Body of pancreas (tissue), 4 donors: ENCODE measurements around the gene DTNA.

Experiments used
- POLR2A ChIP-seq, 3 donors: fragments of 450-650 bp; IDR thresholded peaks; one replicate each; pipeline ENCODE4 v1.6.1; 2016; ENCODE audit warnings: antibody characterized with exemption in 3 of 3, mild to moderate bottlenecking in 2 of 3
- TF ChIP-seq, protein P1 (sequence below), 7 experiments: fragments of 450-650 bp in 4 of 7; fragments of 200-600 bp in 3 of 7; sonication (generic) in 3 of 7; IDR thresholded peaks; one replicate each; pipeline ENCODE4 v1.5.1; 2016 to 2019; ENCODE audit warnings: antibody characterized with exemption in 7 of 7

DNA sequence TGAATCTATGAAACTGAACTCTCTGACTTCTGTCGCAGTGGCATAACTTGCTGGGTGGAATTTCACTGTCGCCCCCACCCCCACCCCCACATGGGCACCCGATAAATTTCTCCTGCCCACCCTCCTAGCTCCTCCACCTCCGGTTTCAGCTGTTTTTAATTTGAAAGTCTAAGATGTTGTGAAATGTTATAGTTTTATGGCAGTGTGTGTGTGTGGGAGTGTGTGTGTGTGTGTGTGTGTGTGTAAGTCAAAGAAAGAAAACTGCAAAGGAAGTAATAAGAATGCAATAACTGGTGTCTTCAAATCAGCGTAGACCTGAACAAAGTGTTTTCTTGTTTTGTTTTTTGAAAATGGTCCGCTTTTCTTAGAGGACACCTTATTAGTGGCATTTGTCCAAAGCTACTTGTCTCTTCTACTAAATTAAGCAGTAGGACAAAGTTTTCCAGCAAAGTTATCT, 388 bp downstream of the DTNA start:
- TF ChIP-seq POLR2A (IDR thresholded peaks at IDR 0.05) = no peak
- TF ChIP-seq, protein P1, sequence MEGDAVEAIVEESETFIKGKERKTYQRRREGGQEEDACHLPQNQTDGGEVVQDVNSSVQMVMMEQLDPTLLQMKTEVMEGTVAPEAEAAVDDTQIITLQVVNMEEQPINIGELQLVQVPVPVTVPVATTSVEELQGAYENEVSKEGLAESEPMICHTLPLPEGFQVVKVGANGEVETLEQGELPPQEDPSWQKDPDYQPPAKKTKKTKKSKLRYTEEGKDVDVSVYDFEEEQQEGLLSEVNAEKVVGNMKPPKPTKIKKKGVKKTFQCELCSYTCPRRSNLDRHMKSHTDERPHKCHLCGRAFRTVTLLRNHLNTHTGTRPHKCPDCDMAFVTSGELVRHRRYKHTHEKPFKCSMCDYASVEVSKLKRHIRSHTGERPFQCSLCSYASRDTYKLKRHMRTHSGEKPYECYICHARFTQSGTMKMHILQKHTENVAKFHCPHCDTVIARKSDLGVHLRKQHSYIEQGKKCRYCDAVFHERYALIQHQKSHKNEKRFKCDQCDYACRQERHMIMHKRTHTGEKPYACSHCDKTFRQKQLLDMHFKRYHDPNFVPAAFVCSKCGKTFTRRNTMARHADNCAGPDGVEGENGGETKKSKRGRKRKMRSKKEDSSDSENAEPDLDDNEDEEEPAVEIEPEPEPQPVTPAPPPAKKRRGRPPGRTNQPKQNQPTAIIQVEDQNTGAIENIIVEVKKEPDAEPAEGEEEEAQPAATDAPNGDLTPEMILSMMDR (IDR thresholded peaks at IDR 0.05) = no peak
